Measurements from ENCODE around the gene PPP1R9A. TPM values are rescaled to one million over a fixed set of nuclear protein-coding genes. Genes with fewer than 3 reads are reported as not detected.

The PPP1R9A gene
- total RNA-seq, 2 experiments from 2014 or later = not detected

DNA sequence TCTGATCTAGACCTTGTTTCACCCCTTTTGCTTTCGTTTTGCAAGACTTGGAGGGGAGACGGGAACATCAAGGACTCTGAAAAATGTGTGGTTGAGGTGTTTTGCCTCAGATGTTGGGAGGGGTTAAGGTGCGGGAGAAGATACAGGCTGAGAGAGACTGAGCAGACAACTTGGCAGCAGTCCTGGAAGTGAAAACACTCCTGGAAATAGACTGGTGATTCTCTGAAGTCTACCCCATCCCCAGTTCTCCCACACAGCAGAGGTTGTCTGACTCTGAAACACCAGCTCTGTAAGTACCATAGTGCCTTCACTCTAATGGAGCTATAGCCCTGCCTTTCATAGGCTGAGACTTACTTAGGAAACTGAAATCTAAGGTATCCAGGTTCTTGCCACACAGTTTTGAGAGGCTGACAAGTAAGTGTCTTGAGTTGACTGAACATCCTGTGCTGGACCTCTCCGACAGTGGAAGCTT lies 152.5 kb downstream of the PPP1R9A start:
- Mint-ChIP-seq H3K4me3 (no peak overlapping the region), H3K27ac (no peak overlapping the region), H3K36me3 (no peaks in the 10 kb centered on the region), H3K4me1 (ENCODE audit: low read depth) (no peaks in the 10 kb centered on the region), H3K9me3 (no peaks in the 10 kb centered on the region), H3K27me3 (no peaks in the 10 kb centered on the region)
- intact Hi-C loops (cut with micrococcal nuclease) = no loop called here
- no peak for DNase-seq
- POLR2A ChIA-PET = no interaction called here
- CTCF ChIA-PET = no interaction called here

GRCh38 chr7:95062901-95063300 lies 155.5 kb downstream of the PPP1R9A start:
- Mint-ChIP-seq H3K4me1 (ENCODE audit: low read depth) (no peaks in the 10 kb centered on the region), H3K4me3 (no peak overlapping the region), H3K27ac (no peak overlapping the region), H3K27me3 (no peaks in the 10 kb centered on the region), H3K36me3 (no peaks in the 10 kb centered on the region), H3K9me3 (no peaks in the 10 kb centered on the region)
- intact Hi-C loops (cut with micrococcal nuclease) = no loop called here
- POLR2A ChIA-PET = no interaction called here
- CTCF ChIA-PET = no interaction called here
- no peak for DNase-seq

GRCh38 chr7:95066737-95067530 lies 159.5 kb downstream of the PPP1R9A start:
- DNase-seq = no peak
- H3K4me3 Mint-ChIP-seq = no peak overlapping the region
- no peaks in the 10 kb centered on the region for H3K36me3 Mint-ChIP-seq
- no peaks in the 10 kb centered on the region for H3K9me3 Mint-ChIP-seq
- H3K4me1 Mint-ChIP-seq (ENCODE audit: low read depth) = no peaks in the 10 kb centered on the region
- intact Hi-C loops (cut with micrococcal nuclease) = no loop called here
- no peak overlapping the region for H3K27ac Mint-ChIP-seq
- ChIA-PET CTCF (no interaction called here), POLR2A (no interaction called here)
- no peaks in the 10 kb centered on the region for H3K27me3 Mint-ChIP-seq

GRCh38 chr7:95088536-95089215 lies 181.3 kb downstream of the PPP1R9A start:
- intact Hi-C loops (cut with micrococcal nuclease) = no loop called here
- Mint-ChIP-seq H3K27ac (no peak overlapping the region), H3K9me3 (no peaks in the 10 kb centered on the region), H3K36me3 (no peaks in the 10 kb centered on the region), H3K4me3 (no peak overlapping the region), H3K27me3 (no peaks in the 10 kb centered on the region), H3K4me1 (ENCODE audit: low read depth) (no peaks in the 10 kb centered on the region)
- POLR2A ChIA-PET = no interaction called here
- CTCF ChIA-PET = interaction anchor here (0.8 kb wide), 1 partner anchor 388 kb away, joined by 3 read pairs; no protein-coding TSS in a partner anchor
- no peak for DNase-seq

DNA sequence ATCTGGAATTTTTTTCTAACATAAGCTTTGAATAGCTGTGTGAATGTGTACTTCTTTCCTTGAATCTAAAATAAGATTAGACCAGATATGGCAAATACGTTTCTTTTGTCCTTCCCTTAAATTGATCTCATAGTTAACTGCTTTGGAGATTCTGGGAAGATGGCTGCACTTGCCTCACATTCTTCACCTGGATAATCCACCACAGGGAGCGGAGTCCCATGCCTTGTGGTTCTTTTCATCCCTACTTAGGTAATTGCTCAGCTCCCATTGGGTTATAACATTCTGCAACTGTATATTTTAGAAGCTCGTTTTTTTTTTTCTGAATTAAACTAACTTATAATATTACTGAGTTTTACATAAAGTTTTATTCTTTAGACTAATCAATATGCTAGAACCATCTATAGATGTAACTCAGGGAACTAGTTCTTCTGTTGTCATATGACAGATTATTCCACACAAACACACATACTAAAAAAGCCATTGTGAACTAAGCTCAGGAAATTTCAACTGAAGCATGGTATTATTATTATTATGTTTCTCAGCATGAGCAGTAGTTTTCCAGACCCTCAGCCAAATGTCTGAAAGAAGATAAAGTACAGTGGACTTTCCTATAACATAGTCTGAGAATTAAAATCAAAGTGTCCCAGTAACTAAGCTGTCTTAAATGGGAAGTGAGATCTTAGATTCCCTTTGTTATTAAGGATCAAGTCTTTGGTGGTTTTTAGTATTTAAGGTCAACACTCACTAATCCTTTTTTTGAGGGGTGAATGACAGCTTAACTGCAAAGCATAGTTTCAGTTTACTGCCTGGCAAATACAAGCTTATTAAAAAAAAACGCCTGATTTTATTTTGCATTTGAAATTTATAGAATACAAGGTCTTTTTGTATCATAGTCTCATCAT lies 182.3 kb downstream of the PPP1R9A start:
- ChIA-PET CTCF (no interaction called here), POLR2A (no interaction called here)
- H3K4me1 Mint-ChIP-seq (ENCODE audit: low read depth) = no peaks in the 10 kb centered on the region
- intact Hi-C loops (cut with micrococcal nuclease) = no loop called here
- no peaks in the 10 kb centered on the region for H3K9me3 Mint-ChIP-seq
- H3K36me3 Mint-ChIP-seq = no peaks in the 10 kb centered on the region
- H3K27me3 Mint-ChIP-seq = no peaks in the 10 kb centered on the region
- no peak for DNase-seq
- no peak overlapping the region for H3K4me3 Mint-ChIP-seq
- no peak overlapping the region for H3K27ac Mint-ChIP-seq

DNA sequence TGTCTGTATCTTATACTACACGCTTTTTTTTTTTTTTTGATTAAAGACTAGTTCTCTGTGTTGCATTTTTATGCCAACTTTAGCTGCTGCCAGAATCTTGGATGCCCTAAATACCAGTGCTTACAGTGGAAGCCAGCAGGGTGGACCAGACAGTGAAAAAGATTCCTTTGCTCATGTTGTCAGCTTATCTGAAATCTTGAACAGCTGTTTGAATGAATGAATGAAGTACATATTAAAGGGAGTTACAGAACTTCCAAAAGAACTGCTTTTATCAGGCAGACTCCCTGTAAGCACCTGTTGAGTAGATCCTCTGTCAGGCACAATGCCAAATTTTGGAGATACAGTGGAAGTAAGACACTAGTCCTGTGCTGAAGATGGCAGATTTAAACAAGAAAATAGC lies 184.9 kb downstream of the PPP1R9A start:
- intact Hi-C loops (cut with micrococcal nuclease) = no loop called here
- DNase-seq = no peak
- Mint-ChIP-seq H3K4me1 (ENCODE audit: low read depth) (no peaks in the 10 kb centered on the region), H3K27me3 (peaks cover 2% of the 10 kb centered on the region), H3K27ac (no peak overlapping the region), H3K36me3 (no peaks in the 10 kb centered on the region), H3K4me3 (no peak overlapping the region), H3K9me3 (no peaks in the 10 kb centered on the region)
- POLR2A ChIA-PET = no interaction called here
- CTCF ChIA-PET = no interaction called here

DNA sequence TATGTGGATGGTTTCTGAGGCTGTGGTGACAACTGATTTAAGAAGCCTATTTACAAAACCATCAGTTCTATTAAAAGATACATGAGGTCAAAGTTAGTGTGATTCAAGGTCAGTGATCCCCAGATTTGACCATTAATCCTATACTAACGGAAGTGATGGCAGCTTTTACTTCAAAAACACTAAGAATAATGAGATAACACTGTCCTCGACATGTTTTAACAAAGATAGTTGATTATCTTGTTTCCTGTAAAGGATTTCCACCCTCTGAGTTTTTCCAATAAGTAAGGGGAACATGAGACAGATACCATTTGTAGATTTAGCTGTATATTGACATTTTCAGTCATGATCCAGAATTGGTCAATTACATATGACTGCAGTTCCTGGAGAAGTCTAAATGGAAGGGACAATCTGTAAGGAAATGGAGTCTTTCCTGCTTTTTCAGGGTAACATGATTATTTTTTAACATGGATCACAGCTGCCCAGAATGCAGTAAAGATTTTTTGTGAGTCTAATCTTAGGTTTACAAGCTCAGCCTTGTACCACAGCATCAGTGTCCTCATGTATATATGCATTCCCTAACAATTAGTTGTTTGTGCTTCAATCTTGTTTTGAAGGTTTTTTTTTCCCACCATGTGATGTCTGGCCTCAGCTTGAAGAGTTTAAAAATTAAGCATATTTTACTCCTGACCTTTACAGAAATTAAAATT lies 188.0 kb downstream of the PPP1R9A start:
- H3K9me3 Mint-ChIP-seq = no peaks in the 10 kb centered on the region

DNA sequence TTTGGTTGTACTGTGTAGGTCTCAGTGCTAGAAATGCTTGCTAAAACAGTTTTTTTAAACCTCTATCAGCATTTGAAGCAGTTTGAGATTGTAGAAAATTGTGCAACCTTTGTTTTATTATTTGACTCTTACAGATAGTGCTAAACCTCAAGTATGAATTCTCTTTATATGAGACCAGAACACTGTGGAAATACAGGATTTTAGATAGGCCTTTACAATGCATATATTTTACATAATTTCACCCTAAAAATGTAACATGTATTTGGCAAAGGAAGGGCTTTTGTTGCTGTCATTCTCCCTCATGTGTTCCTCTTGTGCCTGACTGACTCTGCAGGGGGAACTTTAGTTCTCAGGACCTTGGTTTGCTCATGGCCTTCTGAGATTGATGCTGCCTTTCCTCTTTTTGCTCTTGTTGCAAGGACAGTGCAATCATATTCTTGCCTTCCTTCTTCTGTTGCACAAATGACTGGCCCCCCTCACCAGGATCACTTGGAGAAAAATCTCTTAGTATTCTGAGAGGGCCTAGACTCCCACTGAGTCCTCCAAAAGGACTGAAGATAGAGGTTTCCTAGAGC lies 188.7 kb downstream of the PPP1R9A start:
- no peaks in the 10 kb centered on the region for H3K36me3 Mint-ChIP-seq
- no peak for DNase-seq
- H3K4me1 Mint-ChIP-seq (ENCODE audit: low read depth) = no peaks in the 10 kb centered on the region
- ChIA-PET CTCF (no interaction called here), POLR2A (no interaction called here)
- no peak overlapping the region for H3K4me3 Mint-ChIP-seq
- H3K9me3 Mint-ChIP-seq = no peaks in the 10 kb centered on the region
- H3K27me3 Mint-ChIP-seq = peaks cover 2% of the 10 kb centered on the region
- H3K27ac Mint-ChIP-seq = no peak overlapping the region
- intact Hi-C loops (cut with micrococcal nuclease) = no loop called here

More for the DNA sequence above, 188.0 kb downstream of the PPP1R9A start:
- no peak overlapping the region for H3K27ac Mint-ChIP-seq
- ChIA-PET CTCF (no interaction called here), POLR2A (no interaction called here)
- no peaks in the 10 kb centered on the region for H3K36me3 Mint-ChIP-seq
- H3K27me3 Mint-ChIP-seq = peaks cover 2% of the 10 kb centered on the region
- no peaks in the 10 kb centered on the region for H3K4me1 Mint-ChIP-seq (ENCODE audit: low read depth)
- intact Hi-C loops (cut with micrococcal nuclease) = no loop called here
- H3K4me3 Mint-ChIP-seq = no peak overlapping the region
- no peak for DNase-seq

DNA sequence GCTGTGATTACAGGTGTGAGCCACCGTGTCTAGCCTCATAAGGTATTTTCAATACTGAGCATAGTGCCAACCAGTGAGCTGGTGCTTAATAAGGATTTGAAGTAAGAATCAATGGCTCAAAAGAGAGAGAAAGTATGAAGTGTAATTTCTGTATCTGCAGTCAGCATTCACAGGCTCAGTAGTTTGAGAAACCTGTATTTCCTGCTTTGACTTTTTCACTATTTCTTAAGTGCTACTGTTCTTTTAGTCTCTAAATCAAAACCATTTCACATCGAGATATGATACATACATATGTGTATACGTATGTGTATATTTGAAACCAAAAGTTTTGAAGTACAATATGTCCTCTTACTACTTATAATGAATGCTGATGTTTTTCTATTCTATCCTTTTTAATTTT lies 189.9 kb downstream of the PPP1R9A start:
- intact Hi-C loops (cut with micrococcal nuclease) = no loop called here
- POLR2A ChIA-PET = no interaction called here

GRCh38 chr7:95097851-95098250 lies 190.5 kb downstream of the PPP1R9A start:
- POLR2A ChIA-PET = no interaction called here
- CTCF ChIA-PET = no interaction called here
- Mint-ChIP-seq H3K4me1 (ENCODE audit: low read depth) (no peaks in the 10 kb centered on the region), H3K27me3 (peaks cover 2% of the 10 kb centered on the region), H3K36me3 (no peaks in the 10 kb centered on the region), H3K4me3 (no peak overlapping the region), H3K27ac (no peak overlapping the region), H3K9me3 (no peaks in the 10 kb centered on the region)
- no peak for DNase-seq
- intact Hi-C loops (cut with micrococcal nuclease) = no loop called here

More for the DNA sequence above, 189.9 kb downstream of the PPP1R9A start:
- Mint-ChIP-seq H3K36me3 (no peaks in the 10 kb centered on the region), H3K27ac (no peak overlapping the region), H3K4me1 (ENCODE audit: low read depth) (no peaks in the 10 kb centered on the region), H3K4me3 (no peak overlapping the region), H3K27me3 (peaks cover 2% of the 10 kb centered on the region), H3K9me3 (no peaks in the 10 kb centered on the region)
- DNase-seq = no peak
- CTCF ChIA-PET = no interaction called here

- Mint-ChIP-seq H3K4me1 (ENCODE audit: low read depth) (no peaks in the 10 kb centered on the region), H3K27me3 (peaks cover 2% of the 10 kb centered on the region), H3K4me3 (no peak overlapping the region), H3K27ac (no peak overlapping the region), H3K36me3 (no peaks in the 10 kb centered on the region), H3K9me3 (no peaks in the 10 kb centered on the region)
- ChIA-PET CTCF (no interaction called here), POLR2A (no interaction called here)
- no peak for DNase-seq
- intact Hi-C loops (cut with micrococcal nuclease) = no loop called here
These were observed 191.7 kb downstream of the PPP1R9A start for GRCh38 chr7:95099106-95099505.

- no peaks in the 10 kb centered on the region for H3K36me3 Mint-ChIP-seq
- H3K27me3 Mint-ChIP-seq = no peaks in the 10 kb centered on the region
- intact Hi-C loops (cut with micrococcal nuclease) = no loop called here
- H3K9me3 Mint-ChIP-seq = no peaks in the 10 kb centered on the region
- POLR2A ChIA-PET = no interaction called here
- no peak overlapping the region for H3K4me3 Mint-ChIP-seq
- no peak for DNase-seq
- H3K27ac Mint-ChIP-seq = no peak overlapping the region
- CTCF ChIA-PET = no interaction called here
- H3K4me1 Mint-ChIP-seq (ENCODE audit: low read depth) = no peaks in the 10 kb centered on the region
These were observed 194.0 kb downstream of the PPP1R9A start for GRCh38 chr7:95101422-95101821.
